NCI-H82 (cell line): ENCODE measurements around the gene MEF2D.
A peak's percentile ranks its signal among the peaks of the same experiment; 100 is the strongest.

Experiments
- DNase-seq: peaks from one replicate; lab custom pipeline; 2025; lab: John Stamatoyannopoulos, UW

Gene MEF2D

GRCh38 chr1:156524481-156524869 is 23.9 kb upstream of the MEF2D start:
- DNase-seq = peak; percentile 41

- peak; percentile 28 for DNase-seq
These were observed 23.4 kb upstream of the MEF2D start for GRCh38 chr1:156523801-156524480.

GRCh38 chr1:156522443-156522970 is 21.9 kb upstream of the MEF2D start:
- no peak for DNase-seq

DNA sequence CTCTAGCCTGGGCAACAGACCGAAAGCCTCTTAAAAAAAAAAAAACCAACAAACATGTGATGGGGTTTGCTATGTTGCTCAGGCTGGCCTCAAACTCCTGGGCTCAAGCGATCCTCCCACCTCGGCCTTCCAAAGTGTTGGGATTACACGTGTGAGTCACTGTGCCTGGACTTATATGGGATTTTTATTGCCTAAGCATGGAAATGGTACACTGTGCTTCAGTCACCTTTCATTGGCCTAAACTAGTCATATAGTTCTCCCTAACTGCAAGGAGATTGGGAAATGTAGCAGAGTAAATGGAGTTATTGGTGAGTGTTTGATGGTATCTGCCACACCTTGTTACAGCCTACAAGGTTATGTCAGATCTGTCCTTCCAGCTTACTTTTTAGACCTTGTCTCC is 17.2 kb upstream of the MEF2D start:
- DNase-seq = no peak

DNA sequence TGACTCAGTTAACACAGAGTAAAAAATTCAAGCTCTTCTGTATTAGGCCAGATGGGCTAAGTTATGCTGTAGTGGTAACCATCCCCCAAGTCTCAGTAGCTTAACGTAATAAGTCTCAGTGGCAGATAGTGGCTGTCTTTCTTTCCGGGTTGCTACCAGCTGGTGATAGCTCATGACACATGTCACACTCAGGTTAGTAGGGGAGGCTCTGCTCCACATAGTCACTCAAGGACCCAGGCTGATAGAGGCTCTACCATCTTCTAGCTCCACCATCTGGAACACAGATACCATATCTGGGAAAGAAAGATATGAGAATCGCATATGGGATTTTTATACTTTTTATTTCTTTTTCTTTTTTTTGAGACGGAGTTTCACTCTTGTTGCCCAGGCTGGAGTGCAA is 16.2 kb upstream of the MEF2D start:
- peak; percentile 89 for DNase-seq

- DNase-seq = no peak
These were observed 15.4 kb upstream of the MEF2D start for GRCh38 chr1:156515956-156516355.

GRCh38 chr1:156513185-156513584 is 12.6 kb upstream of the MEF2D start:
- no peak for DNase-seq

DNA sequence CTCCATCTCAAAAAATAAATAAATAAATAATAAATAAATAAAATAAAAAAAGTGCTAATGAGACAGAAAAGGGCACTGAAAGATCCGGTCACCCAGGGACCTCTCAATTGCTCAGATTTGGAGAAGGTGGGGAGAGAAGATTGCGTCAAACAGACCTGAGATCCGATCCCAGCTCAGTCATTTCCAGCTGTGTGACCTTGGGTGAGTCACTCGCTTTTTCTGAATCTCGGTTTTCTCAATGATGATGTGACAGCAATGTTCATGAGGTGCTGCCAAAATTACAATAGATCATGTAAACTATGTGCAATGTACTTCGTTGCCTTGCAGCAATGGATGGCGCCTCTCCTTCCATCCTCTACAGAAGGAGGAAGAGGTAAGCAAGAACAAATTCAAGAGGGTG is 11.1 kb upstream of the MEF2D start:
- no peak for DNase-seq

DNA sequence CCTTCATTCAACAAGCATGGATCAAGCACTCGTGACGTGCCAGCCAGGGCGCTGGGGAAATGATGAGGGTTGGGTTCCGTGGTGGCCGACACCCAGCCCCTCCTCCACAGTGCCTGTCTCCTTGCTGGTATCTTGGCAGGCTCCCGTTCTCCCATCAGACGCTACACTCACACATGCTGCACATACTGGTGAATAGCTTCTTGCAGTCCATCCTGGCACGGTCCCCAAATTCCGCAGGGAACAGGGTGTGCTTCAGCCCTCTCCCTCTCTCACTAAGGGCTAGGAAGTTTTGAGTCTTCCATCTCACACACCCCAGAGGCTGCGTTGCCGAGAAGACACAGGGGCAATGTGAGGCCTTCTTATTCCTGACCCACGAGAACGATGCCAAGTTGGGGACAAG is 10.1 kb upstream of the MEF2D start:
- no peak for DNase-seq

GRCh38 chr1:156509424-156510034 is 9.0 kb upstream of the MEF2D start:
- DNase-seq = no peak

DNA sequence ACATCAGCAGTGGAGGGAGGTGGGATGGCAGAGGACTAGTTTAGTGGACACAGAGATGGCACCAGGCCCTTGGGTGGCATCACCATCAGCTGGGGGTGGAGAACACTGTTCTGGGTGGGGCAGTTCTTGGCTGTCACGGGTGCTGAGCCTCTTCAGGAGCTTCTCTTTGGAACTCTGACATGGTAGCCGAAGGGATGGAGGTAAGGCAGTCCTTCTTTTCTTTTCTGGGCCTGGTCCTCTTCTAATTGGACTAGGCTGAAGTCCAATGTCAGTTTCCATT is 8.3 kb upstream of the MEF2D start:
- DNase-seq = no peak

GRCh38 chr1:156508205-156508954 is 7.8 kb upstream of the MEF2D start:
- no peak for DNase-seq

DNA sequence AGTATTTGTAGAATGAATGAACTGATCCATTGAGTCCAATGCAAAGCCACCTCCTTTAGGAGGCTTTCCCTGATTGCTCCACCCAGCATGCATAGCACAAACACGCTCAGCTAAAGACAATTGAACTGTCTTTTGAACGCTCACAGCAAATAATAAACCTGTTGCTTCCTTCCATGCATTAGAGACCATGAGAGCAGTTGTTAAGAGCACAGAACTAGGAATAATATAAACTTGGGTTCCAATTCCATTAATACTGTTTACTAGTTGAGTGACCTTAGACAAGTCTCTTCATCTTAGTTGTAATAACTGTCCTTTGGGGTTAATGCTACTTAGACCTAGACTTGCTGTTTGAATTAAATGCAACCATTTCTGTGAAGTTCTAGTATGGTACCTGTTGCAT is 5.9 kb upstream of the MEF2D start:
- no peak for DNase-seq

DNA sequence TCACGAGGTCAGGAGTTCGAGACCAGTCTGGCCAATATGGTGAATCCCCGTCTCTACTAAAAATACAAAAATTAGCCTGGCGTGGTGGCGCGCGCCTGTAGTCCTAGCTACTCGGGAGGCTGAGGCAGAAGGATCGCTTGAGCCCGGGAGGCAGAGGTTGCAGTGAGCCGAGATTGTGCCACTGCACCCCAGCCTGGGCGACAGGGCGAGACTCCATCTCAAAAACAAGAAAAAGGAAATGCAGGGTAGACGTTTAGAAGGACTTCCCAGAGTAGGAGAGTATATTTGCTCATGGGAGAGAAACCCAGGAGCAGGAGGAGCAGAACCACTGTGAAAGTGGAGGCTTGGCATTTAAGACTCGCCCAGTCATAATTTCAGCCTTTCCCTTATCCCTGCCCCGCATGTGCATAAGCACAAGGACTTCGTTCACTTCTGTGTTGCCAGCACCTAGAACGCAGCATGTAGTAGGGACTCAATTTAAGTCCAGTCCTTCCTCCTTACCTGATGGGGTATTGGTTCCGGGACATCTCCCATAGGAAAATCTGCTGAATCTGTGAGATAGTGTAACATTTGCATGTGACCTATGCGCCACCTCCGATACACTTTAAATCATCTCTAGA is 5.2 kb upstream of the MEF2D start:
- DNase-seq = no peak

- peak; percentile 100 for DNase-seq
These were observed 4.5 kb upstream of the MEF2D start for GRCh38 chr1:156504821-156505678.

GRCh38 chr1:156504438-156504813 is 3.9 kb upstream of the MEF2D start:
- peak; percentile 74 for DNase-seq

DNA sequence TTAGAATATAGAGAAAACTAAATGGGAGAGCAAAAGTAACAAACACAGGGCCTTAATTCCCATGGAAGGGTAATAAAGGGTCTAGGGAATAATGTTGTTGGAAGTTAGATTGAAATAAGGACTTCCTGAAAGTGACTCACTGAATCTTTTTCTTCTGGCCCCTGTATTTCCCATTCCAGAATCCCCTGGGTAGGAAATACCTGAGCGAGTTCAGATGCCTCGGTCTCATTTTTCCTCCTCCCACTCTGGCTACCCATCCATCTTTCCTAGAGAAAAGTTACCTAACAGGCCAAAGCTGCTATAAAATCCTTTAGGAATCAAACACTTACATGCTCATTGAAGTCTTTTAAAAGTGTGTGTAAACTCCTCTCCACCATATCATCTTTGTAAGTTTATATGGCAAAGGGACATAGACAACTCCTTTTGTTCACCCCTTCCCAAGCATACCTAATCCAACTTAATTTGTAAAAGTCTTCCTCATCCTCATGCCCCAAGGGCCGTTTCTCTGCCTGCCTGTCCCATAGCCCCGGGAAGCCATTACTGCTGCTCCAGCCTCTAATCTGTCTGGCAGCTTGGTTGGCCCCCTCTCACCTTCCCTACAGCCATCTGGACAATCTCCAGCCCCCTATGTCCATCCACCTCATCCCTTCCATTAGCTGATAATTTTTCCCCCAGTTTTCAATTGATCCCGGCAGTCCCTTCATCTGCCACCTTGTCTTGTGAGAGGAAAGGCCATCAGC is 3.3 kb upstream of the MEF2D start:
- peak; percentile 74 for DNase-seq

DNA sequence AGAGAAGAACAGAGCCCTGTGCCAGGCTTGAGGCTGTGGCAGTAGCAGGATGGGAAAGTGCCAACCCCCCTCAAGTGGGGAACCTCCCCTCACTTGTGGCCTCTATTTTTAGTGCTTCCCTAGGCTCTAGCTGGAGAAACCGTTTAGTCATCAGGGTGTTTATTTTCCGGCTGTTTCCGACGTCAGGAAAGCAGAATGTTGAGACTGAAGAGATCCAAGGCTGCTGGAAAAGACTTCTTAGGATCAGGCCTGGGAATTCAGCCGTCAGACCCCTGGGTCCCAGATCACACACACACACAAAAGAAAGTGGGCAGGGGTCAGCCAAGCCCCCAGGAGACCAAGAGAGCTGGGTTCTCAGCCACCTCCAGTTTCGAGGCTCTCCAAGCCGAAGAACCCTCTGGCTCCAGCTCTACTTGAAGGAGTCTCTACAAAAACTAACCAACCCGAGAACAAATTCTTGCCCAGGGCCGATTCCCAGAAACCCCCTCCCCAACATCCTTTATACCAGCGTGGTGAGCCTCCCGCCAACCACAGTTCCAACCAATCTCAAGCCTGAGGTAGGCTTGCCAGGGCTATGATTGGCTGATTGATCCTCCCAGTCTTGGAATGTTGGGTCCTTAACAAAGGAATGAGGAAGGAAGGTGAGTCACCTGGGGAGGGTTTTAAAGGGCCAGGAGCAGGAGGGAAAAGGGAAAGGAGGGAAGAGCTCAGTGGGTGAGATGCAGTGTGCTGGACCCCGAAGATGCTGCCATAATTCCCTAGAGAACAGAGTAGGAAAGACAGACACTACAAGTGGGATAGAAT is 2.5 kb upstream of the MEF2D start:
- no peak for DNase-seq

- no peak for DNase-seq
These were observed 1.9 kb upstream of the MEF2D start for GRCh38 chr1:156502391-156502893.
